Right forelimb (tissue), 1 donor: ENCODE data around the gene WNT9B.

ENCODE experiments used
- DNase-seq: peaks from one replicate; pipeline ENCODE4 v3.0.0-alpha.2; 2018

The WNT9B gene

DNA sequence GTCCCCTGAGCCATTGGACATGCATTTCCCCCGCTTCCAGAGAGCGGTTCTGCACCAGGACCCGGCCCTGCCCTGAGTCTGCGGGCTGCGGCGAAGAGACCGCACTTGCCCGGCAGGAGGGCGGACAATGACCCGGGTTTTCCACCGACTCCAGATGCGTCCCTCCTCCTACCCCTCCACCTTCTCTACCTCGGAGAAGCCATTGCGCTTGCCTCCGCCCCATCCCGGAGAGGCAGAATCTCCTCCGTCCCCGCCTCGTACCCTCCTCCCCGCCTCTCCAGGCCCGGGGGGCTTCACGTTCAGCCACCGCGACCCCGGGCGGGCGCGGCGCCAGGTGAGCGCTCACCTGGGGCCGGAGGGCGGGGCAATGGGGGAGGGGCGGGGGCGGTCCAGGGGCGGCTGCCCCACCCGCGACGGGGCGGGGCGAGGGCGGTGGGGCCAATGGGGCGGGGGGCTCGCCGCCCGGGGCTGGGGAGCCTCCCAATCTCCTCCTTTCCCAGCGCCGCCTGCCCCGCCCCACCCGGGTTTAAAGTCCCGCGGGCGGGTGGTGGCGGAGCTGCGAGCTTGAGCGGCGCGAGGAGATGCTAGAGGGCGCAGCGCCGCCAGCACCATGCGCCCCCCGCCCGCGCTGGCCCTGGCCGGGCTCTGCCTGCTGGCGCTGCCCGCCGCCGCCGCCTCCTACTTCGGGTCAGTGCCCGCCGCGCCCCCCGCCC is at the start of gene WNT9B:
Gene WNT9B (plus strand): TSS at position 555 of the 713 bp plus-strand sequence. CDS start 56 bp downstream, at position 611.
- DNase-seq, result no peak

GRCh38 chr17:46802800-46803199 is 48.6 kb upstream of the WNT9B start:
- DNase-seq, result no peak

DNA sequence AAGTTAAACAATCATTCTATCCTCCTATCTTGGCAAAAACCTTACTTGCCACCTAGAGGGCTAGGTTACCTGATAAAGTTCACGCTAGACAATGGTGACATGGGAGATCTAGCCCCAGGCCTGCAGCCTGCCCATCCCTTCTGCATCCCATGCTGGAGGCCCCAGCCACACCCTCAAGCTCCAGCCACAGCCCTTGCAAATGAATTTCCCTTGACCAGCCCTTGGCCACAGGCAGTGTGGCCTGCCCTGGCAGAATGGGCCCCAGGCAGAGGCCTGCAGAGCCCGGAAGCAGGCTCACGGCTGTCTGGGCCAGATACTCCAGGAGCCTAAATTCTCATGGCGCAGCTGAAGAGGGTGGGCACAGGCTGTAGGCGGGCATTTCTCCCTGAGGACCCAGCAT is 47.8 kb upstream of the WNT9B start:
- no peak for DNase-seq

DNA sequence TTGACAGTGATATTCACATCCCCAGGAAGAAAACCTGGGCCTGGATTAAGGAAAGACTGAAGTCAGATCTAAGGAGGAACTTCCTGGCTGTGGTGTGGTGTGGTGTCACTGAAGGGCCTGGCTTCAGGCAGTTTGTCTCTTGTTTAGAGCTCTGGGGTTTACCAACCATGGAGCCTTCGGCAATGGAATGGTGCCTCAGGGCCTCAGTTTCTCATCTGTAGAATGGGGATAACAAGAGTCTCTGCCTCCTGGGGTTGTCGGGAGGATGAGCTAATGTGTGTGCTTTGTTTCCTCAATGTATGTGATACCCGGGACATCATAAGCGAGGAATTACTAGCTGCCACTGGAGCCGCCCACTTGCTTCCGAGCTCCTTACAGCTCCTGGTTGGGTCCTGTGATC is 45.6 kb upstream of the WNT9B start:
- DNase-seq, result no peak

DNA sequence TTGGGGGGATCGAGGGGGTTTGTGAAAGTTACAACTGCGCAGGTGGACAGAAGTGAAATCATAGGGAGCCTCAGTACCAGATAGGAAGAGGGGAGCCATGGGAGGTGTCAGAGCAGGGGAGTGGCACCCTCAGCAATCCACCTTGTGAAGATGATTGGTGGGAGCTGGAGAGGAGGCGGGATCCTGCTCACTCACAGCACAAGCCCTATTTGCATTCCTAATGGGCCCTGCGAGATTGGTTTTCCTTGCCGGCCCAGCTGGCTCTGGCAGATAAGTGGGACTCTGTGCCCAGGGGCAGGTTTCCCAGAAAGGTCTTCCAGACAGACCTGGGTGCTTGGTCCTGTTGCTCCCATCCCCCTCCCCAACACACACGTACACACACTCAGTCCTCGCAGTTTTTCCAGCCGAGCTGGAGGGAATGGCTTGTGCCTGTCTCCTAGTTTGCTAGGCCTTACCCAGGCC is 42.2 kb upstream of the WNT9B start:
- DNase-seq, result no peak

- no peak for DNase-seq
Observed at GRCh38 chr17:46810837-46811236, 40.5 kb upstream of the WNT9B start.

- DNase-seq, result no peak
Observed at GRCh38 chr17:46811978-46812583, 39.3 kb upstream of the WNT9B start.

DNA sequence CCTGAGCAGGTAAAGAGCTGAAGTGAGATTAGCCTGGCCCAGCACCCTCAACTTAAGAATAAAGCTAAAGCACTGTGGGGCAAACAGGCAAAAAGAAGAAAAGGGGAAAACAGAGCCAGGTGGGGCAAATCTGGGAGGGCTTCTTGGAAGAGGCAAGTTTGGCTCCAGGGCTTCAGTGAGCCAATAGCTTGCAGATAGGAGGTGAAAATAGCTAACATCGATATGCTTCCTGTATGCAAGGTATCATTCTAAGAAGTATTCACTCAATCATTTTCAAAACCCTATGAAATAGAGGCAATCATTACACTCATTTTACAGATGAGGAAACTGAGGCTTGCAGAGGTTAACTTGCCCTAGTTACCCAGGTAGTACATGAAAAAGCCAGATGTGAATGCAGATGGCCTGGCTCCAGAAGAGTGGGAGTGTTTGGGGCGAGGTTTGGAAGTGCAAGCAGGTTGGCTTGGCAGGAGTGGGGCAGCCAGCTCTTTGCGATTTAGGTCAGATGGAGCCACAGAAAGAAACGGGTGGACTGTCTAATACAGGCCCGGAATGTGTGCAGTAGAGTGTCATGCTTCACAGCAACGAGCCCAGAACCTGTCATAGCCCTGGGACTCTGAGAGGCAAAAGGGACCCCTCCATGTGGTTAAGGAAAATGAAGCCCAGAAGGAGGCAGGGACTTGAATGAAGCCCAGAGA is 38.6 kb upstream of the WNT9B start:
- DNase-seq, result no peak

- no peak for DNase-seq
Observed at GRCh38 chr17:46813920-46814319, 37.5 kb upstream of the WNT9B start.

DNA sequence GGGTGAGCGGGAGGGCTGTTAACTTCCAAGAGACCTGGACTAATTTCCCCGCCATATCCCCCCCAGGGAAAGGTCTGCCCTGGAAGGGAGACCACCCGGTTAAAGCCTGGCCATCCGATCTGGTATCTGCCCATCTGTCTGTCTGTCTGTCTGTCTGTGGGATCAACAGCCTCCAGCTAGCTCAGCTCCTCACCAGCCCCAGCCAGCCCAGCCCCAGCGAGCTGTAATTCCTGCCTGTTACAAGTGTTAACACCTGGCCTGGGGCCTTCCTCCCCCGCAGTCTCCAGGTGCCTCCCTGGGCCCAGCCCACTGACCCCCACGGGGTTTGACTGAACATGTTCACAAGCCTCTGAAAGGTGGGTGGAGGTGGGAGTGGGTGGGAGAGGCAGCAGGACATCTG is 36.9 kb upstream of the WNT9B start:
- no peak for DNase-seq

DNA sequence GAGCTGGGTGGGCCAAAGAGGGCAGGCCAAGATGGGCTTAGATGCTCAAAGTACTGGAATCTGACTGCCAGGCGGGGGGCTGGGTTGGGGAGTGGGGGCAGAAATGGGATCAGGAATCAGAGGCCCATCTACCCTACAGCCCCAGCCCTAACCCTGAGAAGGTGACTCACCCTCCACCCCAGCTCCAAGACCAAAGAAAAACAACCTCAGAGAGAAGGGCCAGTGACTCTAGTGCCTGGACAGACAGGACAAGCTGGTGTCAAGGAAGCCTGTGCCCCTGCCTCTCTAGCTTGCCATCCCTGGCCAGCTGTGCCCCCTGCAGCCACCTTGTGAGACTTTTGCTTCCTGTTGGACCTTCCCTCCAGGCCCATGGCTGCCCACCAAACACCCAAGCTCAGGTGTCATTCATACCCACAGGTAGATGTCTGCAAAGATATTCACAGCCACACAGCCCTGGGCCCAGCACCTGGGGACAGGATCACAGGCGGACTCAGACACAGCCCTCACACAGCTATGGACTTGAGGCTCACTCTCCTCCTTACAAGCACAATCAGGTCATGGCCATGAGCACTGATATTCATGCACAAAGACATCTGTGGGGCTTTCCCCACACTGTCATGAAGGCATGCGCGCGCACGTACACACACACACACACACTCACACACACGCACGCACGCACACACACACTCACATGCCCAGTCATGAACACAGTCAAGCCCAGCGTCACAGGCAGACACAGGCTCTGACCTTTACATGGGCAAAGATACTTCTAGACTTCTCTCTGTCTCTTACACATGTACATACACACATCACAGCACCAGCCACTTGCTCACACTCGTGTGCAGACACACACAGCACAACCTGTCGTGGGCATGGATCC is 35.7 kb upstream of the WNT9B start:
- DNase-seq, result no peak

- DNase-seq, result no peak
Observed at GRCh38 chr17:46817151-46817900, 34.1 kb upstream of the WNT9B start.

- no peak for DNase-seq
Observed at GRCh38 chr17:46817901-46818209, 33.5 kb upstream of the WNT9B start.

- no peak for DNase-seq
Observed at GRCh38 chr17:46818316-46818928, 33.0 kb upstream of the WNT9B start, which contains the start of gene WNT3. TSS of gene WNT3 (minus strand) at chr17:46818692. CDS start at chr17:46818597, 95 bp downstream.

DNA sequence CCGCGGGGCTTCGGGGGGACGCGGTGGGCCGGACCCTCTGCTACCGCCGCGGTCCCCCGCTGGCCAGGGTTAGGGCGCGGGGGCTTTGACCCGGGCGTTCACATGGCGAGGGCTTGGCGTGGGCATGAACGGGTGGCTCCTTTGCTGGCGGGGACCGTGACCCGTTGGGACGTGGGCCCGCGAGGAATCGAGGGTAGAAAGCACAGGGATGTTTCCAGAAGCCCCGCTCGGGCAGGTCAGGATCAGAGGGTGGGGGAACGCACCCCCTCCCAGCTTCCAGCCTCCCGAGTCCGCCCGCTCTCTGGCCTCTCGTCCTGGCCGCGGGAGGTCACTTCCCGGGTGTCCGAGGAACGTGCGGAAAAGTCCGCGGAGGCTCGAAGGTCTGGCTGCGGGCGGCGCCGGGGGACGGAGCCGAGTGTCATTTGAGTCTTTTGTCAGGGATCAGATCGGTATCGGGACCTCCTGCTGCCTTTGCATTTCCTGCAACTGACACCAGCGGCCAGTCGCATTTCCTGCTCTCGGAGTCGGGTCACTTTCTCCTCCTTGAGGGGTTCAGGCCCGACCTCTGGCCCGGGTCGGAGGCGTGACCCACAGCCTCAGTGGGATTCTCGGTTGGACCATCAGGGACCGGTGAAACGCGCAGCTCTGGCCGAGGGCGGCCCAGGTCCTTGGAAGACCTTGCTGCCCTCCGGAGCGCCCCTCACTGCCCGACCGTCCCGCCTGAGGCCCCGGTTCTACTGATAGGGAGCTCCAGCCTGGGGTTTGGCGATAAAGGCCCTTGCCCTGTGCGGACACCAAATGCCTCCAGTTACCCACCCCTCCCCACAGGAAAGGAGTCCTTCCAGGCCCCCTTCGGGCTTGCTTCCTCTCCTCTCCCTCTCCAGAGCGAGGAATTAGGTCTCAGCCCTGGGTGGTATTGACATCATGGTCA is 32.2 kb upstream of the WNT9B start:
- DNase-seq, result no peak

- no peak for DNase-seq
Observed at GRCh38 chr17:46819906-46820351, 31.5 kb upstream of the WNT9B start.

DNA sequence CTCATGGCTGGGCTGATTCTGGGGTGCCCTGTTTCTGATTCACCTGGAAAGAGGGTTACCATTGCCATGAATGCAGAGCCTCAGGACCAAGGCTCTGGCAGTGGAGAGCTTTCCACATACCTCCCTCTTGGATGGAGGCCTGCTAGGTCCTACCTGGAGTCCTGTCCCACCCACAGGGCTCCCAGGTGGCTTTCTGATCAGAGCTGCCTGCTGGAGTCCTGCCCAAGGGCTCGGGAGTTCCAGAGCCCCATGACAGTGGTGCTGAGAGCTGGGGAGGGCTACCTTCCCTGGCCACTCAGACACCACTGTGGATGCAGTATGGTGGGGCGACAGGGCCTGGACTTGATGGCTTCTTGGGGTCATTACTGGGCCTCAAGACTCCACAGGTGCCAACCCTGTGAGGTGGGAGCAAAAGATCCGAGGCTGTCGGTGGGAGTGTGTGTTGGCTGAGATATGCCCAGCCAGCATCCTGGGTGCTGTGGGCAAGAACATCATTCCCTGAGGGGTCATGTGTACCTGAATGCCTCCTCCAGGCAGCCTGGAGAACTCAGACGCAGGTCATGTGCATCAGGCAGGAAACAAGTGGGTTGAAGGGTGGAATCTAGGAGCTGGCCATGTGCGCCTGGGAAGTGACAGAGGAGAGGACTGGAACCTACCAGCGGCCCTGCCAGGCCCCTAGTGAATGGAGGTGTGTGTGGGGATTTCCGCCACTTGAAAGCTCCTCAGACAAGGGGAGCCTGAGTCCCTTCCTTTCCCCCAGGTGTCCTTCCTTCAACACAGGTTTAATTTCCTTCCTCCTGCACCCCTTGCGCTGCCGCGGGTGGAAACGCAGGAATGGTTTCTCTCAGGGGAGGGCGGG is 30.6 kb upstream of the WNT9B start:
- DNase-seq, result no peak

DNA sequence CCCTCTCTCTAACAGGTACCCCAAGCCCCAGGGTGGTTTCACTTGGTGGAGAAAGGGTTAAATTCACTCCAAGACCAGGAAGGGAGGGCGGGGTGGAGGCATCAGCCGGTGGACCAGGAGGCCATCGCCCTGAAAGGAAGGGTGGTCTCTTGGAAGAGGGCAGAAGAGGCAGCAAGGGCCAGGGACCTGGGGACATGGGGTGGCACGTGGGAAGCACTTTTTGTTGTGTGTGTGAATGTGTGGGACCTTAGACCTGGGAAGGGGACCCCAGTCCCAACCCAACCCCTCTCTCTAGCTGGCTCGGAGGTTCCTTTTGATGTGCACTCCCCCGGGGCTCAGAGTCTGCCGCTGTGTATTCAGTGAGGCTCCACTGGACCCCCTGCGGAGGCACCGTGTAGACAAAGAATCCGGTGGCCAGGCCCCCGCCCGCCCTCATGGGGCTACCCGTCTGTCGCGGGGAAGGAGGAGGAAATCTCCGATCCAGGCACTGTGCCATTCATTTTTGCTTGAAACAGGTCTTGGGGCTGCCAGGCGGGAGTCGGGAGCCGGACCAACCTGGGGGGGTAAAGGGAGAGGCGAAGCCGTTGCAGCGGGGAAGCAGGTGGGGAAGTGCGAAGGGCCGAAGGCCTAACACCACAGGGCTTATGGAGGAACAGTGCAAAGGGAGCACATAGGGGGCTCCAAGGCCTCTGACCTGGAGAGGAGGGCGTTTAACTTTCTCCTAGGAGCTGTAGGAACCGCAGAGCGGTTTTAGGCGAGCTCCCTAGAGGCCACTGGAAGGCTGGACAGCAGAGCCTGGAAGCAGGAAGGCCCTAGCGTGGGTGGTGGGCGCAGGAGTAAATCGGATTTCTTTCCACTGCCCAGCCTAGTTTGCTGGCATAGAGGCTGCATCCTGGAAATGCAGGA is 29.6 kb upstream of the WNT9B start:
- DNase-seq, result no peak
